Panc1 (cell line): Measurements from ENCODE around the gene VPS52. TPM values are rescaled to one million over a fixed set of nuclear protein-coding genes. Genes with fewer than 3 reads are reported as not detected.
A peak's percentile ranks its signal among the peaks of the same experiment; 100 is the strongest.

Source experiments
- ATAC-seq: fragments of 200-7000 bp; cut with Tn5 transposase; 2 replicates; pipeline ENCODE4 v1.9.1; 2020; ENCODE audit warnings: mild to moderate bottlenecking, moderate library complexity
- BruUV-seq: library from RNA; stranded (reverse); fragments of 400-500 nt; replicated peaks from 2 replicates; lab custom pipeline; 2021; lab: Mats Ljungman, UMichigan
- CTCF ChIA-PET: fragments of 300-600 bp; sonication (Branson Sonifier 250); formaldehyde crosslinking; loops from one replicate; lab custom pipeline; 2022; ENCODE audit warnings: antibody characterized with exemption; lab: Charles Lee
- POLR2A ChIA-PET: fragments of 300-600 bp; sonication (Branson Sonifier 250); formaldehyde crosslinking; loops from one replicate; lab custom pipeline; 2022; ENCODE audit warnings: antibody characterized with exemption; lab: Charles Lee
- DNase-seq: peaks from one replicate; pipeline ENCODE4 v3.0.0-alpha.2; 2010; ENCODE audit warnings: low read depth, low spot score
- H3K27ac ChIP-seq: 2 replicates; pipeline ENCODE4 v1.5.1; 2011; ENCODE audit warnings: mild to moderate bottlenecking, low read length, inconsistent platforms
- H3K27me3 ChIP-seq: fragments of 200-500 bp; sonication (Bioruptor generic); 2 replicates; pipeline ENCODE4 v1.6.0; 2014; ENCODE audit warnings: low read length, inconsistent platforms; ENCODE audit not compliant: control insufficient read depth, insufficient read depth
- H3K36me3 ChIP-seq: fragments of 200-500 bp; sonication (Bioruptor generic); 2 replicates; pipeline ENCODE4 v1.5.1; 2014; ENCODE audit warnings: inconsistent platforms, mild to moderate bottlenecking, low read length, moderate library complexity; ENCODE audit not compliant: control insufficient read depth, insufficient read depth
- H3K4me1 ChIP-seq: 2 replicates; pipeline ENCODE4 v1.5.1; 2011; ENCODE audit warnings: inconsistent platforms, mild to moderate bottlenecking, low read length, moderate library complexity; ENCODE audit not compliant: control insufficient read depth, insufficient read depth
- H3K4me3 ChIP-seq, 2 experiments: 2 replicates each; pipeline ENCODE4 v1.5.1; 2011 to 2012; ENCODE audit warnings: low read depth in 2 of 2, low read length in 2 of 2, mild to moderate bottlenecking in 2 of 2, inconsistent platforms in 1 of 2, moderate library complexity in 1 of 2
- H3K9me3 ChIP-seq: fragments of 200-500 bp; sonication (Bioruptor generic); 2 replicates; pipeline ENCODE4 v1.5.1; 2014; ENCODE audit warnings: low read depth, mild to moderate bottlenecking, inconsistent platforms, low read length, moderate library complexity; ENCODE audit not compliant: control insufficient read depth, insufficient read depth
- POLR2AphosphoS5 ChIP-seq: IDR thresholded peaks from 2 replicates; pipeline ENCODE4 v1.6.1; 2012; ENCODE audit warnings: mild to moderate bottlenecking, low read depth, low read length, moderate library complexity
- SIN3A ChIP-seq: IDR thresholded peaks from 2 replicates; pipeline ENCODE4 v1.6.1; 2012; ENCODE audit warnings: low read depth, mild to moderate bottlenecking, low read length, moderate library complexity, borderline replicate concordance; ENCODE audit not compliant: insufficient read depth
- TCF7L2 ChIP-seq: IDR thresholded peaks from 2 replicates; pipeline ENCODE4 v1.6.1; 2011; ENCODE audit warnings: mild to moderate bottlenecking, low read depth, low read length, inconsistent platforms
- in situ Hi-C: cut with HindIII; loops from 2 replicates; pipeline ENCODE4 v1.10.0; 2016; ENCODE audit warnings: low sequenced_read_pairs, low pct_unique_long_range_greater_than_20kb
- intact Hi-C: fragments of 100-400 bp; cut with micrococcal nuclease; formaldehyde crosslinking; loops from one replicate; pipeline ENCODE4 v1.10.0; 2022; ENCODE audit not compliant: unreplicated experiment
- total RNA-seq: library from RNA; stranded (reverse); gene quantifications from one replicate; pipeline ENCODE4 v1.2.1, GENCODE V29; 2021; ENCODE audit not compliant: unreplicated experiment
- TF ChIP-seq, protein P1 (sequence below): fragments of 450-650 bp; IDR thresholded peaks from 2 replicates; pipeline ENCODE4 v1.5.1; 2017; ENCODE audit warnings: mild to moderate bottlenecking
- TF ChIP-seq, protein P2 (sequence below), 2 experiments: IDR thresholded peaks; 2 replicates each; pipeline ENCODE4 v1.6.1; 2011 to 2012; ENCODE audit warnings: low read depth in 2 of 2, control low read depth in 1 of 2, low read length in 1 of 2, mild to moderate bottlenecking in 1 of 2, moderate library complexity in 1 of 2; ENCODE audit not compliant: insufficient read depth in 1 of 2

VPS52 gene
- total RNA-seq, 1 experiment from 2014 or later: 77.7 TPM

DNA sequence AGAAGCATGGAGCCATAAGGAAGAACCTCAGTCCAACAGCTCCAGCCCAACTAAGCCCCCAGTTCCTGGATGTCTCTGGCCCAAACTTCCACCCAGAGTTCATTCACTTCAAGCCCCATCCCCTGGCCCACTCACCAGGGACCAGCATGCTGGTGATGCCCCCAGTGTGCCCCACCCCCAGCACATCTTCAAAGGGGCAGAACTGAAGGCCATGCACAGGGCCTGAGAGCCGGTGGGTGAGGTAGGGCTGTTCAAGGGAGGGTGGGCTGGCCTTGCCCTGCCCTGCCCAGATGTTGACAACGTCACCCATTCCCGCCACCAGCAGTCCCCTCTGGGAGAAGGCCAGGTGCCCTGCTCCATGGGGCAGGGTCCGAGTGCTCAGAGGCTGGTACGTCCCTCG, 8.9 kb upstream of the VPS52 start:
- CTCF ChIA-PET: no interaction called here
- in situ Hi-C loops: no loop called here
- BruUV-seq: no TSS peak

DNA sequence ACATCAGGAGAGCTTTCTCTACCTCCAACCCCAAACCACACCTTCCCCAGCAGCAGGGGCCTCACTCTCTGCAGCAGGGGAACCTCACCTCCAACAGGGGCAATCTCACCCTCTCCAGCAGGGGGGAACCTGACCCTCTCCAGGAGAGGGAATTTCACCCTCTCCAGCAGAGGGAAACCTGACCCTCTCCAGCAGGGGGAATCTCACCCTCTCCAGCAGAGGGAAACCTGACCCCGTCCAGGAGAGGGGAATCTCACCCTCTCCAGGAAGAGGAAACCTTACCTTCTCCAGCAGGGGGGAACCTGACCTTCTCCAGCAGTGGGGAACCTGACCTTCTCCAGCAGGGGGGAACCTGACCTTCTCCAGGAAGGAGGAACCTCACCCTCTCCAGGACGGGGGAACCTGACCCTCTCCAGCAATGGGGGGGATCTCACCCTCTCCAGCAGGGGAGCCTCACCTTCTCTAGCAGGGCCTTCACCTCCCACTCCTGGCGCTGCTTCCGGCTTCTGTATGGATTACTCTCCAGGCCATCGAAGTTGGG, 8.4 kb upstream of the VPS52 start:
- ATAC-seq (peak; percentile 57), DNase-seq (no peak)
- POLR2A ChIA-PET: interaction anchor here (0.9 kb wide), 1 partner anchor 10 kb away, joined by 3 read pairs; no protein-coding TSS in a partner anchor
- H3K9me3 ChIP-seq: no peaks in the 10 kb centered on the region
- in situ Hi-C loops: no loop called here
- CTCF ChIA-PET: no interaction called here
- no peaks in the 10 kb centered on the region for H3K27me3 ChIP-seq
- no TSS peak for BruUV-seq
- H3K36me3 ChIP-seq: peaks cover 4% of the 10 kb centered on the region; the same call in 1 of the 2 replicates
- no peak overlapping the region for H3K4me3 ChIP-seq
- peaks cover 43% of the 10 kb centered on the region for H3K4me1 ChIP-seq
- TF ChIP-seq, protein P1, sequence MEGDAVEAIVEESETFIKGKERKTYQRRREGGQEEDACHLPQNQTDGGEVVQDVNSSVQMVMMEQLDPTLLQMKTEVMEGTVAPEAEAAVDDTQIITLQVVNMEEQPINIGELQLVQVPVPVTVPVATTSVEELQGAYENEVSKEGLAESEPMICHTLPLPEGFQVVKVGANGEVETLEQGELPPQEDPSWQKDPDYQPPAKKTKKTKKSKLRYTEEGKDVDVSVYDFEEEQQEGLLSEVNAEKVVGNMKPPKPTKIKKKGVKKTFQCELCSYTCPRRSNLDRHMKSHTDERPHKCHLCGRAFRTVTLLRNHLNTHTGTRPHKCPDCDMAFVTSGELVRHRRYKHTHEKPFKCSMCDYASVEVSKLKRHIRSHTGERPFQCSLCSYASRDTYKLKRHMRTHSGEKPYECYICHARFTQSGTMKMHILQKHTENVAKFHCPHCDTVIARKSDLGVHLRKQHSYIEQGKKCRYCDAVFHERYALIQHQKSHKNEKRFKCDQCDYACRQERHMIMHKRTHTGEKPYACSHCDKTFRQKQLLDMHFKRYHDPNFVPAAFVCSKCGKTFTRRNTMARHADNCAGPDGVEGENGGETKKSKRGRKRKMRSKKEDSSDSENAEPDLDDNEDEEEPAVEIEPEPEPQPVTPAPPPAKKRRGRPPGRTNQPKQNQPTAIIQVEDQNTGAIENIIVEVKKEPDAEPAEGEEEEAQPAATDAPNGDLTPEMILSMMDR: peak; percentile 88
- TF ChIP-seq, protein P2, sequence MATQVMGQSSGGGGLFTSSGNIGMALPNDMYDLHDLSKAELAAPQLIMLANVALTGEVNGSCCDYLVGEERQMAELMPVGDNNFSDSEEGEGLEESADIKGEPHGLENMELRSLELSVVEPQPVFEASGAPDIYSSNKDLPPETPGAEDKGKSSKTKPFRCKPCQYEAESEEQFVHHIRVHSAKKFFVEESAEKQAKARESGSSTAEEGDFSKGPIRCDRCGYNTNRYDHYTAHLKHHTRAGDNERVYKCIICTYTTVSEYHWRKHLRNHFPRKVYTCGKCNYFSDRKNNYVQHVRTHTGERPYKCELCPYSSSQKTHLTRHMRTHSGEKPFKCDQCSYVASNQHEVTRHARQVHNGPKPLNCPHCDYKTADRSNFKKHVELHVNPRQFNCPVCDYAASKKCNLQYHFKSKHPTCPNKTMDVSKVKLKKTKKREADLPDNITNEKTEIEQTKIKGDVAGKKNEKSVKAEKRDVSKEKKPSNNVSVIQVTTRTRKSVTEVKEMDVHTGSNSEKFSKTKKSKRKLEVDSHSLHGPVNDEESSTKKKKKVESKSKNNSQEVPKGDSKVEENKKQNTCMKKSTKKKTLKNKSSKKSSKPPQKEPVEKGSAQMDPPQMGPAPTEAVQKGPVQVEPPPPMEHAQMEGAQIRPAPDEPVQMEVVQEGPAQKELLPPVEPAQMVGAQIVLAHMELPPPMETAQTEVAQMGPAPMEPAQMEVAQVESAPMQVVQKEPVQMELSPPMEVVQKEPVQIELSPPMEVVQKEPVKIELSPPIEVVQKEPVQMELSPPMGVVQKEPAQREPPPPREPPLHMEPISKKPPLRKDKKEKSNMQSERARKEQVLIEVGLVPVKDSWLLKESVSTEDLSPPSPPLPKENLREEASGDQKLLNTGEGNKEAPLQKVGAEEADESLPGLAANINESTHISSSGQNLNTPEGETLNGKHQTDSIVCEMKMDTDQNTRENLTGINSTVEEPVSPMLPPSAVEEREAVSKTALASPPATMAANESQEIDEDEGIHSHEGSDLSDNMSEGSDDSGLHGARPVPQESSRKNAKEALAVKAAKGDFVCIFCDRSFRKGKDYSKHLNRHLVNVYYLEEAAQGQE (IDR thresholded peaks at IDR 0.05; ENCODE audit: insufficient read depth in 1 of 2, low read depth in 2 of 2, low read length in 1 of 2): no peak
- no peak for TF ChIP-seq POLR2AphosphoS5
- peak overlapping the region; percentile 19 for H3K27ac ChIP-seq
- intact Hi-C loops: no loop called here

More for the DNA sequence above, 8.9 kb upstream of the VPS52 start:
- TF ChIP-seq TCF7L2: no peak
- TF ChIP-seq, protein P2 (IDR thresholded peaks at IDR 0.05; ENCODE audit: insufficient read depth in 1 of 2, low read depth in 2 of 2, low read length in 1 of 2): no peak
- no peak for TF ChIP-seq POLR2AphosphoS5
- TF ChIP-seq, protein P1: no peak
- no peak for TF ChIP-seq SIN3A
- POLR2A ChIA-PET: interaction anchor here (0.6 to 0.9 kb wide), 3 partner anchors 9 to 145 kb away, joined by 3 to 4 read pairs (median 3); no protein-coding TSS in a partner anchor
- peak overlapping the region; percentile 19; the same call in 1 of the 2 replicates for H3K27ac ChIP-seq
- H3K4me1 ChIP-seq: peaks cover 38% of the 10 kb centered on the region
- H3K27me3 ChIP-seq: no peaks in the 10 kb centered on the region
- DNase-seq: no peak
- intact Hi-C loops: no loop called here
- ATAC-seq: no peak
- no peak overlapping the region for H3K4me3 ChIP-seq
- peaks cover 3% of the 10 kb centered on the region; the same call in 1 of the 2 replicates for H3K36me3 ChIP-seq
- H3K9me3 ChIP-seq: no peaks in the 10 kb centered on the region
